ENCODE data around the gene C3.

Gene C3

GRCh38 chr19:6691342-6691741, 29.1 kb downstream of the C3 start:
- no peak overlapping the region for H3K4me3 ChIP-seq (replicated peaks; ENCODE audit: low read depth, low read length)
- TF ChIP-seq, protein P1, sequence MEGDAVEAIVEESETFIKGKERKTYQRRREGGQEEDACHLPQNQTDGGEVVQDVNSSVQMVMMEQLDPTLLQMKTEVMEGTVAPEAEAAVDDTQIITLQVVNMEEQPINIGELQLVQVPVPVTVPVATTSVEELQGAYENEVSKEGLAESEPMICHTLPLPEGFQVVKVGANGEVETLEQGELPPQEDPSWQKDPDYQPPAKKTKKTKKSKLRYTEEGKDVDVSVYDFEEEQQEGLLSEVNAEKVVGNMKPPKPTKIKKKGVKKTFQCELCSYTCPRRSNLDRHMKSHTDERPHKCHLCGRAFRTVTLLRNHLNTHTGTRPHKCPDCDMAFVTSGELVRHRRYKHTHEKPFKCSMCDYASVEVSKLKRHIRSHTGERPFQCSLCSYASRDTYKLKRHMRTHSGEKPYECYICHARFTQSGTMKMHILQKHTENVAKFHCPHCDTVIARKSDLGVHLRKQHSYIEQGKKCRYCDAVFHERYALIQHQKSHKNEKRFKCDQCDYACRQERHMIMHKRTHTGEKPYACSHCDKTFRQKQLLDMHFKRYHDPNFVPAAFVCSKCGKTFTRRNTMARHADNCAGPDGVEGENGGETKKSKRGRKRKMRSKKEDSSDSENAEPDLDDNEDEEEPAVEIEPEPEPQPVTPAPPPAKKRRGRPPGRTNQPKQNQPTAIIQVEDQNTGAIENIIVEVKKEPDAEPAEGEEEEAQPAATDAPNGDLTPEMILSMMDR (IDR thresholded peaks at IDR 0.05; ENCODE audit: low read depth, low read length, missing control alignments): no peak

GRCh38 chr19:6690160-6690885, 30.1 kb downstream of the C3 start:
- H3K4me3 ChIP-seq (replicated peaks; ENCODE audit: low read depth, low read length): no peak overlapping the region
- no peak for DNase-seq (ENCODE audit: extremely low read depth, low read depth)
- TF ChIP-seq, protein P1 (IDR thresholded peaks at IDR 0.05; ENCODE audit: low read depth, low read length, missing control alignments): no peak

More at GRCh38 chr19:6691342-6691741, 29.1 kb downstream of the C3 start:
- no peak for DNase-seq (ENCODE audit: extremely low read depth, low read depth)

DNA sequence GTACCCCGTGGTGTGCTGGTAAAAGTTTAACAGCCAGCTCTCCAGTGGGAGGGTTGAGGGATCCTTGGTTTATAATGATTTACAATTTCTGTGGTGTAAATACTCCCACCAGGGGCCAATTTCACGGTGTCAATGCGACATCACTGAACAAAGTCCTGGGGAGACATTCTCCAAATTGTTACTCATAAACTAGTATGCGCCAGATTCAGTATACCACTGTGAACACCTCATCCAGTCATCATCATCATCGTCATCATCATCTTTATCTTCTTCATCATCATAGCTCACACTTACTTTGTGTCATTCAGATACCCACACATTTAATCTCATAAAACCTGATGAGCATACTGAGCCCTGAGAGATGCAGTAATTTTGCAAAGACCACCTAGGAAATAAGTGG, 33.3 kb downstream of the C3 start:
- no peak for DNase-seq (ENCODE audit: extremely low read depth, low read depth)
- TF ChIP-seq, protein P1 (IDR thresholded peaks at IDR 0.05; ENCODE audit: low read depth, low read length, missing control alignments): no peak
- H3K4me3 ChIP-seq (replicated peaks; ENCODE audit: low read depth, low read length): no peak overlapping the region

- no peak overlapping the region for H3K4me3 ChIP-seq (replicated peaks; ENCODE audit: low read depth, low read length)
Measured at GRCh38 chr19:6686628-6686975, 33.8 kb downstream of the C3 start.

GRCh38 chr19:6685962-6686627, 34.4 kb downstream of the C3 start:
- TF ChIP-seq, protein P1 (IDR thresholded peaks at IDR 0.05; ENCODE audit: low read depth, low read length, missing control alignments): no peak
- no peak overlapping the region for H3K4me3 ChIP-seq (replicated peaks; ENCODE audit: low read depth, low read length)
- DNase-seq (ENCODE audit: extremely low read depth, low read depth): no peak

More at GRCh38 chr19:6686628-6686975, 33.8 kb downstream of the C3 start:
- TF ChIP-seq, protein P1 (IDR thresholded peaks at IDR 0.05; ENCODE audit: low read depth, low read length, missing control alignments): no peak
- no peak for DNase-seq (ENCODE audit: extremely low read depth, low read depth)

DNA sequence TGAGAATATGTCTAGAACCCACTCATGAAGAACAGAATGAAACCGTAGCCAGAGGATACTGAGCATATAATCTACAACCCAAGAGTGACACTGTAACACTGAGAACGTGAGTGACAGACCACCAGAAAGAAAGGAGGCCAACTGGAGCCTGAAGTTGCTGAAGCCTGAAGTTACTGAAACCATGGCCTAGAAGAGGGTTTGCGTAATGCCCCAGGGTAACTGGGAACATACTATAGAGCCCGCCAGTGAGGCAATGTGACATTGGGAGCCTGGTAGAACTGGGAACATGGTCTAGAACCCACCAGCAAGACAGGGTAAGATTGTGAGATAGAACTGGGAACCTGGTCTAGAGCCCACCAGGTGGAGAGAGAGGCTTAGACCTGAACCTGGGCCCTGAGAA, 35.0 kb downstream of the C3 start:
- no peak overlapping the region for H3K4me3 ChIP-seq (replicated peaks; ENCODE audit: low read depth, low read length)
- TF ChIP-seq, protein P1 (IDR thresholded peaks at IDR 0.05; ENCODE audit: low read depth, low read length, missing control alignments): no peak
- no peak for DNase-seq (ENCODE audit: extremely low read depth, low read depth)

All from HFF-Myc (cell line).